Neural cell (in vitro differentiated cells): Measurements from ENCODE around the gene EMILIN3. TPM values are rescaled to one million over a fixed set of nuclear protein-coding genes. Genes with fewer than 3 reads are reported as not detected.

Source experiments
- H2AFZ ChIP-seq: fragments of 200-600, 300-800 bp; sonication (generic), shearing (Covaris generic); 2 replicates; pipeline ENCODE4 v1.6.0; 2014; ENCODE audit warnings: low read depth, mild to moderate bottlenecking, antibody characterized with exemption, low read length, moderate library complexity
- H3F3A ChIP-seq: fragments of 200-600 bp; shearing (Covaris generic); 2 replicates; pipeline ENCODE4 v1.6.1; 2016; ENCODE audit warnings: mild to moderate bottlenecking, moderate library complexity, mixed read lengths, antibody characterized with exemption, low read length; ENCODE audit not compliant: insufficient read depth, poor library complexity, severe bottlenecking
- H3K27ac ChIP-seq: fragments of 200-600, 300-800 bp; sonication (generic), shearing (Covaris generic); 2 replicates; pipeline ENCODE4 v1.5.1; 2014; ENCODE audit warnings: mild to moderate bottlenecking, low read length, moderate library complexity
- H3K27me3 ChIP-seq: fragments of 300-800, 200-600 bp; sonication (generic), shearing (Covaris generic); 2 replicates; pipeline ENCODE4 v1.6.0; 2014; ENCODE audit warnings: mild to moderate bottlenecking, low read depth, low read length, moderate library complexity; ENCODE audit not compliant: insufficient read depth
- H3K36me3 ChIP-seq: fragments of 300-800, 200-600 bp; sonication (generic), shearing (Covaris generic); 2 replicates; pipeline ENCODE4 v1.5.1; 2014; ENCODE audit warnings: mild to moderate bottlenecking, antibody characterized with exemption, low read length, moderate library complexity; ENCODE audit not compliant: insufficient read depth
- H3K4me2 ChIP-seq: fragments of 300-800, 200-600 bp; sonication (generic), shearing (Covaris generic); 2 replicates; pipeline ENCODE4 v1.6.0; 2014; ENCODE audit warnings: mild to moderate bottlenecking, low read length
- H3K4me3 ChIP-seq: fragments of 300-800, 200-600 bp; sonication (generic), shearing (Covaris generic); 2 replicates; pipeline ENCODE4 v1.5.1; 2014; ENCODE audit warnings: mild to moderate bottlenecking, low read length, moderate library complexity
- H3K79me2 ChIP-seq: fragments of 200-600 bp; shearing (Covaris generic); replicated peaks from 2 replicates; pipeline ENCODE4 v1.6.0; 2014; ENCODE audit warnings: mild to moderate bottlenecking, low read length, moderate library complexity; ENCODE audit not compliant: insufficient read depth
- H3K9ac ChIP-seq: fragments of 300-800, 200-600 bp; sonication (generic), shearing (Covaris generic); 2 replicates; pipeline ENCODE4 v1.6.1; 2016; ENCODE audit warnings: mild to moderate bottlenecking, low read length, mixed read lengths
- H3K9me2 ChIP-seq: fragments of 200-600 bp; shearing (Covaris generic); 2 replicates; pipeline ENCODE4 v1.6.1; 2016; ENCODE audit warnings: mild to moderate bottlenecking, low read length, mixed read lengths; ENCODE audit not compliant: insufficient read depth
- H3K9me3 ChIP-seq: fragments of 200-600, 300-800 bp; sonication (generic), shearing (Covaris generic); 2 replicates; pipeline ENCODE4 v1.6.1; 2016; ENCODE audit warnings: mild to moderate bottlenecking, mixed run types, low read length, moderate library complexity, mixed read lengths
- H4K20me1 ChIP-seq: fragments of 200-600 bp; shearing (Covaris generic); 2 replicates; pipeline ENCODE4 v1.6.1; 2016; ENCODE audit warnings: mild to moderate bottlenecking, mixed run types; ENCODE audit not compliant: insufficient read depth
- CTCF ChIP-seq: fragments of 450-650 bp; IDR thresholded peaks from 2 replicates; pipeline ENCODE4 v1.5.1; 2014; ENCODE audit warnings: antibody characterized with exemption, mild to moderate bottlenecking, moderate library complexity; ENCODE audit not compliant: poor library complexity, severe bottlenecking
- EP300 ChIP-seq: fragments of 450-650 bp; conservative IDR thresholded peaks from 2 replicates; pipeline ENCODE4 v1.6.1; 2014; ENCODE audit warnings: antibody characterized with exemption, mild to moderate bottlenecking, moderate library complexity; ENCODE audit not compliant: poor library complexity, severe bottlenecking
- EZH2 ChIP-seq: fragments of 200-600, 300-800 bp; shearing (Covaris generic), sonication (generic); IDR thresholded peaks from 2 replicates; pipeline ENCODE4 v1.6.1; 2014; ENCODE audit warnings: antibody characterized with exemption, low read length, borderline replicate concordance, mild to moderate bottlenecking; ENCODE audit not compliant: insufficient read depth, poor library complexity, severe bottlenecking
- MXI1 ChIP-seq: fragments of 450-650 bp; conservative IDR thresholded peaks from 2 replicates; pipeline ENCODE4 v1.6.1; 2014; ENCODE audit warnings: antibody characterized with exemption, mild to moderate bottlenecking; ENCODE audit not compliant: poor library complexity, severe bottlenecking
- POLR2AphosphoS5 ChIP-seq: IDR thresholded peaks from 2 replicates; pipeline ENCODE4 v1.6.1; 2012
- RAD21 ChIP-seq: fragments of 450-650 bp; conservative IDR thresholded peaks from 2 replicates; pipeline ENCODE4 v1.6.1; 2014; ENCODE audit warnings: antibody characterized with exemption, mild to moderate bottlenecking, moderate library complexity
- REST ChIP-seq: IDR thresholded peaks from 2 replicates; pipeline ENCODE4 v1.6.1; 2012; ENCODE audit warnings: borderline replicate concordance
- SMC3 ChIP-seq: fragments of 450-650 bp; conservative IDR thresholded peaks from 2 replicates; pipeline ENCODE4 v1.6.1; 2014; ENCODE audit warnings: antibody characterized with exemption, mild to moderate bottlenecking, moderate library complexity; ENCODE audit not compliant: poor library complexity
- TAF1 ChIP-seq: IDR thresholded peaks from 2 replicates; pipeline ENCODE4 v1.6.1; 2012; ENCODE audit warnings: low read depth
- polyA plus RNA-seq: library from polyadenylated mRNA; depleted of rRNA; stranded (reverse); fragments of >200 nt; gene quantifications from 2 replicates; pipeline ENCODE4 v1.2.3, GENCODE V29; 2014

The EMILIN3 gene
- polyA plus RNA-seq, 1 donor from 2014 or later, result 0.30 TPM

GRCh38 chr20:41355598-41356203 lies 10.9 kb downstream of the EMILIN3 start:
- Histone ChIP-seq H2AFZ (no peak overlapping the region), H3K27ac (no peak overlapping the region), H3K36me3 (no peaks in the 10 kb centered on the region), H4K20me1 (no peaks in the 10 kb centered on the region), H3K9ac (no peak overlapping the region), H3K27me3 (no peaks in the 10 kb centered on the region), H3K4me3 (no peak overlapping the region), H3F3A (no peaks in the 10 kb centered on the region), H3K4me2 (no peak overlapping the region), H3K9me3 (no peaks in the 10 kb centered on the region), H3K9me2 (no peaks in the 10 kb centered on the region), H3K79me2 (no peaks in the 10 kb centered on the region)
- TF ChIP-seq TAF1 (no peak), CTCF (no peak), POLR2AphosphoS5 (no peak), MXI1 (no peak), SMC3 (no peak), EZH2 (no peak), REST (no peak), RAD21 (no peak), EP300 (no peak)

- H3K27me3 ChIP-seq, result no peaks in the 10 kb centered on the region
- TF ChIP-seq POLR2AphosphoS5, result no peak
- no peak for TF ChIP-seq MXI1
- no peak for TF ChIP-seq SMC3
- TF ChIP-seq EP300, result no peak
- no peak for TF ChIP-seq EZH2
- no peak for TF ChIP-seq RAD21
- TF ChIP-seq TAF1, result no peak
- no peak for TF ChIP-seq REST
- TF ChIP-seq CTCF, result no peak
- H3K9ac ChIP-seq, result no peak overlapping the region
- H3K27ac ChIP-seq, result no peak overlapping the region
- no peak overlapping the region for H2AFZ ChIP-seq
- no peaks in the 10 kb centered on the region for H3K36me3 ChIP-seq
- no peaks in the 10 kb centered on the region for H3K9me2 ChIP-seq
- no peaks in the 10 kb centered on the region for H3F3A ChIP-seq
- H4K20me1 ChIP-seq, result no peaks in the 10 kb centered on the region
- H3K4me3 ChIP-seq, result no peak overlapping the region
- H3K79me2 ChIP-seq, result no peaks in the 10 kb centered on the region
- no peaks in the 10 kb centered on the region for H3K9me3 ChIP-seq
- no peak overlapping the region for H3K4me2 ChIP-seq
Measured at GRCh38 chr20:41355192-41355591, 11.4 kb downstream of the EMILIN3 start.
